Nephron (organoid): Measurements from ENCODE around the gene TP53BP2.
"Not testable (repeated sequence)": the region's sequence is repeated elsewhere in the genome, so short reads cannot be mapped to it uniquely, and the experiment has no call there.

Experiments used
- H3K27ac Mint-ChIP-seq, 3 experiments: 2 replicates each; pipeline ENCODE4 v1.8.0; 2020; ENCODE audit warnings: mixed read lengths in 3 of 3, mild to moderate bottlenecking in 2 of 3, moderate library complexity in 1 of 3
- H3K27me3 Mint-ChIP-seq: 2 replicates; pipeline ENCODE4 v1.8.0; 2021; ENCODE audit warnings: low read depth, mild to moderate bottlenecking, moderate library complexity, mixed read lengths
- H3K36me3 Mint-ChIP-seq: 2 replicates; pipeline ENCODE4 v1.8.0; 2020; ENCODE audit warnings: low read depth, mixed read lengths
- H3K4me1 Mint-ChIP-seq: 2 replicates; pipeline ENCODE4 v1.8.0; 2020; ENCODE audit warnings: mixed read lengths
- H3K4me3 Mint-ChIP-seq, 3 experiments: 2 replicates each; pipeline ENCODE4 v1.8.0; 2020; ENCODE audit warnings: mild to moderate bottlenecking in 3 of 3, mixed read lengths in 3 of 3, moderate library complexity in 2 of 3
- H3K9me3 Mint-ChIP-seq: 2 replicates; pipeline ENCODE4 v1.8.0; 2020; ENCODE audit warnings: mixed read lengths
- TF ChIP-seq, protein P1 (sequence below), 3 experiments: fragments of 200-600 bp; sonication (generic); IDR thresholded peaks; one replicate each; pipeline ENCODE4 v1.5.0; 2021; ENCODE audit warnings: antibody characterized with exemption in 3 of 3; ENCODE audit not compliant: unreplicated experiment in 3 of 3

Gene TP53BP2

DNA sequence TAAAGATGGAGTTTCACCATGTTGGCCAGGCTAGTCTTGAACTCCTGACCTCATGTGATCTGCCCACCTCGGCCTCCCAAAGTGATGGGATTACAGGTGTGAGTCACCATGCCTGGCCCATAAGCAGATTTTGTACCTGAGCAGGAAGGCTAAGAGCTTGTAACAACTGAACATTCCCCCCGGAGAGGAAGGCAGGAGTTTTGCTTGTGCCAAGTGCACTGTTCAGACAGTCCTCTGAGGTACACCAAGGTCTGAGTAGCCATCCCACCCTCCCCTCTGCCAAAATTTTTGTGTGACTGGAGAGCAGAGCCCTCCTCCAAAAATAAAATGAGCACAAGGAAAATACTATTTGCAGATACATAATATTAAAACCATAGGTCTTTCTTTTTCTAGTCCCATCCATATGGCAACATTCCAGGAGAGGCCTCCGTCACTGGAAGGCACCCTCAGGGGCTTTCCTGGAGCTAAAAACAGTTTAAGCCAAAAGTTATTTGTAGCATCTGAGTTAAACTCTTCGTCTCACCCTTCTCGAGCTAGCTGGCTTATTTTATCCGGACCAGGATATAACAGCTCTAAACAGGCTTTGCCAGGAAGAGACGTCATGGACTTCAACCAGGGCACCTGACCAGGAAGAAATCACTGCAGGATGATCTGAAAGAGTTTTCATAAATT is 106.2 kb downstream of the TP53BP2 start:
- Mint-ChIP-seq H3K27ac (peak overlapping the region; percentile 55 to 98 (median 67)), H3K27me3 (peaks cover 10% of the 10 kb centered on the region), H3K9me3 (no peaks in the 10 kb centered on the region), H3K4me1 (peaks cover 47% of the 10 kb centered on the region), H3K36me3 (peaks cover 27% of the 10 kb centered on the region), H3K4me3 (peak overlapping the region in 1 of 3 experiments; percentile 45)
- TF ChIP-seq, protein P1, sequence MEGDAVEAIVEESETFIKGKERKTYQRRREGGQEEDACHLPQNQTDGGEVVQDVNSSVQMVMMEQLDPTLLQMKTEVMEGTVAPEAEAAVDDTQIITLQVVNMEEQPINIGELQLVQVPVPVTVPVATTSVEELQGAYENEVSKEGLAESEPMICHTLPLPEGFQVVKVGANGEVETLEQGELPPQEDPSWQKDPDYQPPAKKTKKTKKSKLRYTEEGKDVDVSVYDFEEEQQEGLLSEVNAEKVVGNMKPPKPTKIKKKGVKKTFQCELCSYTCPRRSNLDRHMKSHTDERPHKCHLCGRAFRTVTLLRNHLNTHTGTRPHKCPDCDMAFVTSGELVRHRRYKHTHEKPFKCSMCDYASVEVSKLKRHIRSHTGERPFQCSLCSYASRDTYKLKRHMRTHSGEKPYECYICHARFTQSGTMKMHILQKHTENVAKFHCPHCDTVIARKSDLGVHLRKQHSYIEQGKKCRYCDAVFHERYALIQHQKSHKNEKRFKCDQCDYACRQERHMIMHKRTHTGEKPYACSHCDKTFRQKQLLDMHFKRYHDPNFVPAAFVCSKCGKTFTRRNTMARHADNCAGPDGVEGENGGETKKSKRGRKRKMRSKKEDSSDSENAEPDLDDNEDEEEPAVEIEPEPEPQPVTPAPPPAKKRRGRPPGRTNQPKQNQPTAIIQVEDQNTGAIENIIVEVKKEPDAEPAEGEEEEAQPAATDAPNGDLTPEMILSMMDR (IDR thresholded peaks at IDR 0.05; ENCODE audit: unreplicated experiment in 3 of 3): no peak

DNA sequence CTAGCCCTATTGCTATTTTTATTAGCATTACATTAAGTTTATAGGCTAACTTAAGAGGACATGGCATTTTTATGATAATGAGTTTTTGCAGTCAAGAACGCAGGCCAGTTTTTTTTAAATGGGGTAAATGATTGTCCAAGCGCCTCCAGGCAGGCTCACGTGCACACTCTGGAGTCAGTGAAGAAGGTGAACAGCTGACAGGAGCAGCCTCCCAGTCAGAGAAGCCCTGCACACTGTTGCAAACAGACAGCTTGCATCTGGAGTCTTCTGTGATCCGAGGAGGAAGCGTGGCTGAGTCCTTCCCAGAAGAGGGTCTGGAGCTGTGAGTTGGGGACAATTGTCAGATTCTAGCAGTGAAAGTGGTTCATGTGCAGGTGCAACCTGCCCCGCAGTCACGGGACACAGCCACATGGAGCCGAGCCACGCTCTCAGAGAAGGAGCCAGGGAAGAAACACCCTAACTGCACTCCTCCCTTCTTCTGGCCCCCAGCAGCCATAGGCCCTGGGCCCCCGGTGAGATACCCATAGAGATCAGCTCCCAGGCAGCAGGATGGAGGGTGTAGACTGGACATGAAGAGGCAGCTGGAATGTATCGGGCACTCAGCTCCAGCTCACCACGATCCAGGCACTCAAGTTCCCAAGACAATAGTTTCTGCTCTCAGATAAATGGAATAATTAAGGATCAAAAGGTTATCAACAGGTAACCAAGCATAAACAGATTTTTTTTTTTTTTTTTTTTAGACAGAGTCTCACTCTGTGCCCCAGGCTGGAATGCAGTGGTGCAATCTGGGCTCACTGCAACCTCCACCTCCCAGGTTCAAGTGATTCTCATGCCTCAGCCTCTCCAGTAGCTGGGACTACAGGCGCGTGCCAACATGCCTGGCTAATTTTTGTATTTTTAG is 107.0 kb downstream of the TP53BP2 start:
- H3K9me3 Mint-ChIP-seq: no peaks in the 10 kb centered on the region
- H3K4me1 Mint-ChIP-seq: peaks cover 55% of the 10 kb centered on the region
- peaks cover 19% of the 10 kb centered on the region for H3K36me3 Mint-ChIP-seq
- peaks cover 10% of the 10 kb centered on the region for H3K27me3 Mint-ChIP-seq
- TF ChIP-seq, protein P1 (IDR thresholded peaks at IDR 0.05; ENCODE audit: unreplicated experiment in 3 of 3): no peak
- peak overlapping the region; percentile 77 to 98 (median 94) for H3K27ac Mint-ChIP-seq
- H3K4me3 Mint-ChIP-seq: peak overlapping the region; percentile 31 to 49 (median 49)

DNA sequence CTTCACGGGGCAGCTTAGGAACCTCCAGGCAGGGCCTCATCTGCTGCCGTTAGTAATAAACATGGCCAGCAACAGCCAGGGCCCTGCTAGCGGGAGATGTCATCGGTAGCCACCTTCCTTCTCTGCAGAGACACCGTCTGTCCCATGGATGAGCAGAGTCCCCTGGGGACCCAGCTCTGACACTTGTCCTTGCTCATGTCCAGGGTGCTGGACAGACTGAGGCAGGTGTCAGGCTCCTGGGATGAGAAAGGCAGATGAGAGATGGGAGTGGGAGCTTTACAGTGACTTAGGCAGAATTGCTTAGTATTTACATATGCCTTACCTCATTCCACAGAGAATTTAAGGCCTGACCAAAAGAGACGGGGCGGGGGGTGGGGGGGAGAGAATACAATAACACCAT is 108.4 kb downstream of the TP53BP2 start:
- Mint-ChIP-seq H3K4me3 (no peak overlapping the region), H3K27me3 (peaks cover 10% of the 10 kb centered on the region), H3K36me3 (peaks cover 11% of the 10 kb centered on the region), H3K27ac (peak overlapping the region; percentile 38 to 84 (median 67)), H3K9me3 (no peaks in the 10 kb centered on the region), H3K4me1 (peaks cover 63% of the 10 kb centered on the region)
- TF ChIP-seq, protein P1 (IDR thresholded peaks at IDR 0.05; ENCODE audit: unreplicated experiment in 3 of 3): no peak

DNA sequence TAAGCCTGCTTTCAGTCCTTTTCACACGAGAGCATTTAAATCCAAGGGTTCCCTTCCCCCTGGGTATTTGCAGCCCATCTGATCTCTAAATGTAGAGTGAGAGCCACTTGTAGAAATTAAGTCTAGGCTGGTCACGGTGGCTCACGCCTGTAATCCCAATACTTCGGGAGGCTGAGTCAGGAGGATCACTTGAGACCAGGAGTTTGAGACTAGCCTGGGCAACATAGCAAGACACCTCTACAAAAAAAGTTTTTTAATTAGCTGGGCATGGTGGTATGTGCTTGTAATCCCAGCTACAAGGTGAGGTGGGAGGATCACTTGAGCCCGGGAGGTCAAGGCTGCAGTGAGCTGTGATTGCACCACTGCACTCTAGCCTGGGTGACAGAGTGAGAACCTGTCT is 109.1 kb downstream of the TP53BP2 start:
- not testable (repeated sequence) for H3K4me3 Mint-ChIP-seq, H3K9me3 Mint-ChIP-seq
- Mint-ChIP-seq H3K4me1 (peaks cover 70% of the 10 kb centered on the region), H3K27me3 (peaks cover 11% of the 10 kb centered on the region), H3K27ac (peak overlapping the region in 2 of 3 experiments; percentile 45 to 84), H3K36me3 (peaks cover 12% of the 10 kb centered on the region)

DNA sequence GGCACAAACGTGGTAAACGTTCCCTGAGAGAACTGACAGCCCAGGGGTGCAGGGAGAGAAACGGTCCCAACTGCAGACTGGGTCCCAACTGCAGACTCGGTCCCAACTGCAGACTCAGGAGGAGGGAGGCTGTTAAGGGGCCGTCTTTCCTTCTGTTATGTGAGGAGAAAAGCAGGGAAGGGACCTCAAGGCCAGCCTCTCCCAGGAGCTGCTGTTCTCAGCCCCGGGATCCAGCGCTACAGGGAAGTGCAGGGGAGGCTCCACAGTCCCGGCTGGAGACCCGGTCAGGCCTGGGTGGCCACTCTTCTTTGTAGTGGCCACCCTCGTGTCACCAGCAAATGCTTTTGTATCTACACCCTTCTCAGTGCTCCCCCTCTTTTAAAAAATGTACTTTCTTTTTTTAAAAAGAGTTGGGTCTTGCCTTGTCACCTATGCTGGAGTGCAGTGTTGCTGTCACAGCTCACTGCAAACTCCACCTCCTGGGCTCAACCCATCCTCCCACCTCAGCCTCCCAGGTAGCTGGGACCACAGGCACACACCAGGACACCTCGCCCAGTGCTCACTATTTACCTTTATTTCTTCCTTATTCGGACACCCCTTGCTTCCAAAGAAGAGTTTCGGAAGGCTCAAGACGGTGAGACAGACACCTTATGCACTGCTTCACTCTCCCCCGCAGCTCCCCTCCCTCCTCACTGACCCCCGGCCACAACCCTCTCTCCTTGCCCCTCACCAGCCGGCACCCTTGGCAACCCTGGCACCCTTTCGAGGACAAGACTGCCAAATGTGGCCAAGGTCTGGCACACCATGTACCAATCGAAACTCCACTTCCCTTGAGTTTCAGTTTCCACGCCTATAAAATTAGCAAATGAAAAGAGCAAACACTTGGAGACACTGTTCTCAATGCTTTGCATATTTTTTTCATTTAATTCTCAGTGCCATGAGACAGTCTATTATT is 111.6 kb downstream of the TP53BP2 start:
- Mint-ChIP-seq H3K36me3 (peaks cover 23% of the 10 kb centered on the region), H3K4me1 (peaks cover 79% of the 10 kb centered on the region), H3K4me3 (no peak overlapping the region), H3K9me3 (no peaks in the 10 kb centered on the region), H3K27me3 (peaks cover 10% of the 10 kb centered on the region), H3K27ac (peak overlapping the region; percentile 95 to 97 (median 97))
- TF ChIP-seq, protein P1 (IDR thresholded peaks at IDR 0.05; ENCODE audit: unreplicated experiment in 3 of 3): no peak
